Caco-2 (cell line): ENCODE data around the gene RAB6B. TPM values are rescaled to one million over a fixed set of nuclear protein-coding genes. Genes with fewer than 3 reads are reported as not detected.

Source experiments
- BruUV-seq: library from RNA; stranded (reverse); fragments of 400-500 nt; replicated peaks from 2 replicates; lab custom pipeline; 2021; lab: Mats Ljungman, UMichigan
- CTCF ChIA-PET: fragments of 300-600 bp; sonication (Branson Sonifier 250); formaldehyde crosslinking; loops from one replicate; lab custom pipeline; 2022; ENCODE audit warnings: antibody characterized with exemption; lab: Charles Lee
- POLR2A ChIA-PET: fragments of 300-600 bp; sonication (Branson Sonifier 250); formaldehyde crosslinking; loops from one replicate; lab custom pipeline; 2022; ENCODE audit warnings: antibody characterized with exemption; lab: Charles Lee
- DNase-seq, 2 experiments: peaks; one replicate each; pipeline versions ENCODE4 v3.0.0 to v3.0.0-alpha.2; 2020 to 2022
- H3K27me3 ChIP-seq: replicated peaks from 2 replicates; pipeline ENCODE4 v1.6.0; 2011; ENCODE audit warnings: low read length; ENCODE audit not compliant: control insufficient read depth, insufficient read depth
- H3K36me3 ChIP-seq: 2 replicates; pipeline ENCODE4 v1.5.1; 2011; ENCODE audit warnings: low read length; ENCODE audit not compliant: control insufficient read depth, insufficient read depth
- H3K4me1 ChIP-seq: fragments of 250-450 bp; sonication (Bioruptor Pico); 2 replicates; pipeline ENCODE4 v1.5.1; 2020; ENCODE audit warnings: mild to moderate bottlenecking
- H3K4me3 ChIP-seq: 2 replicates; pipeline ENCODE4 v1.5.1; 2011; ENCODE audit warnings: low read depth, mild to moderate bottlenecking, control low read depth, low read length
- H3K9me3 ChIP-seq: fragments of 250-450 bp; sonication (Bioruptor Pico); 2 replicates; pipeline ENCODE4 v1.5.1; 2020; ENCODE audit warnings: mild to moderate bottlenecking, moderate library complexity
- H3K27ac Mint-ChIP-seq: one replicate; pipeline ENCODE4 v1.8.0; 2022; ENCODE audit warnings: mixed read lengths; ENCODE audit not compliant: unreplicated experiment
- H3K27me3 Mint-ChIP-seq: one replicate; pipeline ENCODE4 v1.8.0; 2022; ENCODE audit warnings: mixed read lengths; ENCODE audit not compliant: insufficient read depth, unreplicated experiment
- H3K36me3 Mint-ChIP-seq: one replicate; pipeline ENCODE4 v1.8.0; 2022; ENCODE audit warnings: mild to moderate bottlenecking, mixed read lengths; ENCODE audit not compliant: insufficient read depth, unreplicated experiment
- H3K4me1 Mint-ChIP-seq: one replicate; pipeline ENCODE4 v1.8.0; 2022; ENCODE audit warnings: low read depth, mixed read lengths; ENCODE audit not compliant: unreplicated experiment
- H3K4me3 Mint-ChIP-seq: one replicate; pipeline ENCODE4 v1.8.0; 2022; ENCODE audit warnings: mild to moderate bottlenecking, moderate library complexity, mixed read lengths; ENCODE audit not compliant: unreplicated experiment
- H3K9me3 Mint-ChIP-seq: one replicate; pipeline ENCODE4 v1.8.0; 2022; ENCODE audit warnings: mixed read lengths; ENCODE audit not compliant: unreplicated experiment
- CTCF ChIP-seq, 2 experiments: fragments of 200-600 bp in 1 of 2; IDR thresholded peaks; 1 replicate in 1 of 2; 2 replicates in 1 of 2; pipeline versions ENCODE4 v1.5.1 to v1.8.0; 2011 to 2022; ENCODE audit warnings: antibody characterized with exemption in 1 of 2, control low read depth in 1 of 2, inconsistent platforms in 1 of 2, low read depth in 1 of 2, low read length in 1 of 2, mild to moderate bottlenecking in 1 of 2, moderate library complexity in 1 of 2; ENCODE audit not compliant: insufficient read depth in 1 of 2, severe bottlenecking in 1 of 2, unreplicated experiment in 1 of 2
- intact Hi-C: fragments of 100-400 bp; cut with micrococcal nuclease; formaldehyde crosslinking; loops from one replicate; pipeline ENCODE4 v1.10.0; 2022; ENCODE audit not compliant: unreplicated experiment
- total RNA-seq: library from RNA; stranded (reverse); gene quantifications from 2 replicates; pipeline ENCODE4 v1.2.3, GENCODE V29; 2022

Gene RAB6B
- total RNA-seq, 1 experiment from 2014 or later = 3.2 TPM

GRCh38 chr3:133838916-133839800 is 56.5 kb downstream of the RAB6B start:
- no peak for TF ChIP-seq CTCF (IDR thresholded peaks at IDR 0.05; ENCODE audit: insufficient read depth in 1 of 2, low read depth in 1 of 2, low read length in 1 of 2, severe bottlenecking in 1 of 2, unreplicated experiment in 1 of 2)
- DNase-seq = peak in 1 of 2 experiments; percentile 31
- no peaks in the 10 kb centered on the region for H3K4me1 ChIP-seq
- H3K4me3 Mint-ChIP-seq = no peak overlapping the region
- no peaks in the 10 kb centered on the region for H3K9me3 ChIP-seq
- intact Hi-C loops = no loop called here
- ChIA-PET CTCF (no interaction called here), POLR2A (no interaction called here)
- H3K36me3 Mint-ChIP-seq = no peaks in the 10 kb centered on the region
- H3K4me1 Mint-ChIP-seq = no peaks in the 10 kb centered on the region
- no peaks in the 10 kb centered on the region for H3K36me3 ChIP-seq
- no TSS peak for BruUV-seq
- no peaks in the 10 kb centered on the region for H3K9me3 Mint-ChIP-seq
- no peak overlapping the region for H3K27ac Mint-ChIP-seq
- no peak overlapping the region for H3K4me3 ChIP-seq
- H3K27me3 Mint-ChIP-seq = no peaks in the 10 kb centered on the region
- no peaks in the 10 kb centered on the region for H3K27me3 ChIP-seq

DNA sequence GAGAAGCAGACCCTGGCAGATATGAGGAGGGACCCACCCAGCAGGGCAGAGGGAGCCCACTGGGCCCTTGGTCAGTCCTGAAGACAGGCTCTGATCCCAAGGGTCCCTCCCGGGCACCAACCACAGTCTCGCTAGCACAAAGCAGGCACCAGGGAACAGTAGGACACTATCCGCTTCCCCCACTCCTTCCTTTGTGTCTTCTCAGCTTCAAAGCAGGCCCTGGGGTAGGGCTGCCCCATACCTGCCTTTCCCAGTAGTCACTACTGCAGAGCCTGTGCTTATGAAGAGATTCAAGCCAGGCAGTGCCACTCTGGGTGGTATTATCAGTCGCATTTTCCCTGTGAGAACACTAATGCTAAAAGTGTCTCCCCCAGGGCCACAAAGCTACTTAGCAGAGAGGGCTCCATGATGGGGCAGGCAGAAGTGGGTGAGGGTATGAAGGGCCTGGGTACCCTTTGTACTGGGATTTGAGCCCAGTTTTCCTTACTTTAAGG is 57.3 kb downstream of the RAB6B start:
- Mint-ChIP-seq H3K9me3 (no peaks in the 10 kb centered on the region), H3K4me1 (no peaks in the 10 kb centered on the region), H3K4me3 (no peak overlapping the region), H3K36me3 (no peaks in the 10 kb centered on the region), H3K27ac (no peak overlapping the region), H3K27me3 (no peaks in the 10 kb centered on the region)
- Histone ChIP-seq H3K9me3 (no peaks in the 10 kb centered on the region), H3K4me3 (no peak overlapping the region), H3K27me3 (no peaks in the 10 kb centered on the region), H3K4me1 (no peaks in the 10 kb centered on the region), H3K36me3 (no peaks in the 10 kb centered on the region)
- DNase-seq = peak in 1 of 2 experiments; percentile 12
- BruUV-seq = no TSS peak
- intact Hi-C loops = no loop called here
- POLR2A ChIA-PET = no interaction called here
- CTCF ChIA-PET = no interaction called here
- TF ChIP-seq CTCF (IDR thresholded peaks at IDR 0.05; ENCODE audit: insufficient read depth in 1 of 2, low read depth in 1 of 2, low read length in 1 of 2, severe bottlenecking in 1 of 2, unreplicated experiment in 1 of 2) = no peak

- intact Hi-C loops = no loop called here
- no peak for TF ChIP-seq CTCF (IDR thresholded peaks at IDR 0.05; ENCODE audit: insufficient read depth in 1 of 2, low read depth in 1 of 2, low read length in 1 of 2, severe bottlenecking in 1 of 2, unreplicated experiment in 1 of 2)
- BruUV-seq = no TSS peak
- Histone ChIP-seq H3K4me1 (no peaks in the 10 kb centered on the region), H3K9me3 (no peaks in the 10 kb centered on the region), H3K27me3 (no peaks in the 10 kb centered on the region), H3K36me3 (no peaks in the 10 kb centered on the region), H3K4me3 (no peak overlapping the region)
- Mint-ChIP-seq H3K36me3 (no peaks in the 10 kb centered on the region), H3K4me3 (no peak overlapping the region), H3K9me3 (no peaks in the 10 kb centered on the region), H3K27ac (no peak overlapping the region), H3K27me3 (no peaks in the 10 kb centered on the region), H3K4me1 (no peaks in the 10 kb centered on the region)
- peak in 1 of 2 experiments; percentile 10 for DNase-seq
- ChIA-PET POLR2A (no interaction called here), CTCF (no interaction called here)
Measured at GRCh38 chr3:133837487-133838295, 58.0 kb downstream of the RAB6B start.
